Keratinocyte (primary cell): ENCODE measurements around the gene CD79A. TPM values are rescaled to one million over a fixed set of nuclear protein-coding genes. Genes with fewer than 3 reads are reported as not detected.

Source experiments
- DNase-seq: peaks from one replicate; pipeline ENCODE4 v3.0.0-alpha.2; 2011; ENCODE audit warnings: low read depth, missing footprints, low spot score
- FAIRE-seq: peaks from 2 replicates; lab custom pipeline; 2011; peaks lifted over from hg19 to GRCh38; lab: Jason Lieb, UNC
- H2AFZ ChIP-seq: 2 replicates; pipeline ENCODE4 v1.6.0; 2012; ENCODE audit warnings: low read length, control low read depth, inconsistent platforms; ENCODE audit not compliant: control insufficient read depth
- H3K27ac ChIP-seq: 2 replicates; pipeline ENCODE4 v1.5.1; 2011; ENCODE audit warnings: low read length; ENCODE audit not compliant: control insufficient read depth, insufficient read depth
- H3K27me3 ChIP-seq: 3 replicates; pipeline ENCODE4 v1.6.0; 2011; ENCODE audit warnings: low read length; ENCODE audit not compliant: control insufficient read depth, insufficient read depth; ENCODE audit errors: extremely low read depth
- H3K36me3 ChIP-seq, 2 experiments: 2 replicates in 1 of 2; 3 replicates in 1 of 2; pipeline ENCODE4 v1.5.1; 2011; ENCODE audit warnings: low read length in 2 of 2, mild to moderate bottlenecking in 1 of 2; ENCODE audit not compliant: control insufficient read depth in 2 of 2, insufficient read depth in 2 of 2; ENCODE audit errors: extremely low read depth in 1 of 2
- H3K4me1 ChIP-seq: 3 replicates; pipeline ENCODE4 v1.5.1; 2011; ENCODE audit warnings: low read length; ENCODE audit not compliant: control insufficient read depth, insufficient read depth; ENCODE audit errors: extremely low read depth
- H3K4me2 ChIP-seq: 3 replicates; pipeline ENCODE4 v1.6.0; 2011; ENCODE audit warnings: low read depth, low read length; ENCODE audit not compliant: control insufficient read depth, insufficient read depth; ENCODE audit errors: extremely low read depth
- H3K4me3 ChIP-seq, 3 experiments: fragments of 200-600 bp in 1 of 3; sonication (generic) in 1 of 3; 2 replicates in 2 of 3; 3 replicates in 1 of 3; pipeline ENCODE4 v1.5.1; 2011 to 2016; ENCODE audit warnings: low read length in 3 of 3, mild to moderate bottlenecking in 3 of 3, control low read depth in 2 of 3, inconsistent platforms in 1 of 3, low read depth in 1 of 3, mixed read lengths in 1 of 3, mixed run types in 1 of 3, moderate library complexity in 1 of 3; ENCODE audit not compliant: control insufficient read depth in 2 of 3, insufficient read depth in 2 of 3; ENCODE audit errors: extremely low read depth in 1 of 3
- H3K79me2 ChIP-seq: 2 replicates; pipeline ENCODE4 v1.6.0; 2012; ENCODE audit warnings: low read length; ENCODE audit not compliant: control insufficient read depth, insufficient read depth
- H3K9ac ChIP-seq: 3 replicates; pipeline ENCODE4 v1.6.0; 2011; ENCODE audit warnings: low read length; ENCODE audit not compliant: control insufficient read depth, insufficient read depth; ENCODE audit errors: extremely low read depth
- H3K9me1 ChIP-seq: 3 replicates; pipeline ENCODE4 v1.6.0; 2011; ENCODE audit warnings: low read length; ENCODE audit not compliant: control insufficient read depth, insufficient read depth; ENCODE audit errors: extremely low read depth
- H3K9me3 ChIP-seq: 2 replicates; pipeline ENCODE4 v1.5.1; 2012; ENCODE audit warnings: low read depth, low read length; ENCODE audit not compliant: control insufficient read depth
- H4K20me1 ChIP-seq: 3 replicates; pipeline ENCODE4 v1.6.0; 2011; ENCODE audit warnings: low read length; ENCODE audit not compliant: control insufficient read depth, insufficient read depth; ENCODE audit errors: extremely low read depth
- CTCF ChIP-seq, 3 experiments: IDR thresholded peaks in 1 of 3; conservative IDR thresholded peaks in 1 of 3; optimal IDR thresholded peaks in 1 of 3; 2 replicates in 2 of 3; 3 replicates in 1 of 3; pipeline versions ENCODE3 to v1.5.1; 2011; ENCODE audit warnings: low read length in 3 of 3, mild to moderate bottlenecking in 3 of 3, moderate library complexity in 2 of 3, control low read depth in 1 of 3, inconsistent platforms in 1 of 3; ENCODE audit not compliant: insufficient read depth in 2 of 3; ENCODE audit errors: extremely low read depth in 1 of 3
- EZH2 ChIP-seq: IDR thresholded peaks from one replicate; pipeline ENCODE4 v1.6.1; 2012; ENCODE audit warnings: inconsistent platforms, mild to moderate bottlenecking, low read length, moderate library complexity
- dilution Hi-C: fragments of 300-500 bp; cut with MboI; formaldehyde crosslinking; loops from one replicate; pipeline ENCODE4 v1.7.0; 2020; ENCODE audit warnings: low sequenced_read_pairs; ENCODE audit not compliant: extremely low pct_ligation_motif_present
- polyA plus RNA-seq, 5 experiments: library from polyadenylated mRNA; depleted of rRNA in 3 of 5; stranded (reverse) in 3 of 5; stranded (forward) in 1 of 5; unstranded in 1 of 5; fragments of >200 nt; gene quantifications; 1 replicate in 1 of 5; 2 replicates in 3 of 5; 3 replicates in 1 of 5; pipeline versions ENCODE4 v1.2.1 to v1.2.3, GENCODE V29; 2011 to 2012; ENCODE audit warnings: missing spikeins in 2 of 5, low read depth in 1 of 5, low replicate concordance in 1 of 5

Gene CD79A
- polyA plus RNA-seq, 1 donor (not counting 4 experiments of a cell fraction or from before 2014, with no cell fraction given): 0.07 TPM

- dilution Hi-C loops: no loop called here
Measured at GRCh38 chr19:41850381-41850780, 26.7 kb upstream of the CD79A start.

GRCh38 chr19:41851456-41851855 lies 25.6 kb upstream of the CD79A start:
- Histone ChIP-seq H3K36me3 (no peaks in the 10 kb centered on the region), H3K4me2 (no peak overlapping the region), H4K20me1 (no peaks in the 10 kb centered on the region), H3K9me1 (no peaks in the 10 kb centered on the region), H3K79me2 (no peaks in the 10 kb centered on the region), H3K27me3 (peaks cover 24% of the 10 kb centered on the region), H3K4me3 (no peak overlapping the region), H2AFZ (no peak overlapping the region), H3K27ac (no peak overlapping the region), H3K9ac (no peak overlapping the region), H3K9me3 (no peaks in the 10 kb centered on the region), H3K4me1 (no peaks in the 10 kb centered on the region)
- no peak for DNase-seq
- TF ChIP-seq EZH2 (no peak), CTCF (optimal IDR thresholded peaks at IDR 0.05 in 1 of 3, IDR thresholded peaks at IDR 0.05 in 1 of 3, conservative IDR thresholded peaks at IDR 0.05 in 1 of 3; ENCODE audit: extremely low read depth in 1 of 3, insufficient read depth in 2 of 3, low read length in 3 of 3) (no peak)
- FAIRE-seq: no peak
- dilution Hi-C loops: no loop called here

More at GRCh38 chr19:41850381-41850780, 26.7 kb upstream of the CD79A start:
- no peaks in the 10 kb centered on the region for H3K36me3 ChIP-seq
- H3K27me3 ChIP-seq: peaks cover 24% of the 10 kb centered on the region
- no peaks in the 10 kb centered on the region for H3K79me2 ChIP-seq
- H3K9me1 ChIP-seq: no peaks in the 10 kb centered on the region
- no peak overlapping the region for H3K27ac ChIP-seq
- H2AFZ ChIP-seq: no peak overlapping the region
- no peak for DNase-seq
- no peaks in the 10 kb centered on the region for H4K20me1 ChIP-seq
- no peak overlapping the region for H3K4me3 ChIP-seq
- H3K4me2 ChIP-seq: no peak overlapping the region
- no peak overlapping the region for H3K9ac ChIP-seq
- TF ChIP-seq EZH2 (no peak), CTCF (optimal IDR thresholded peaks at IDR 0.05 in 1 of 3, IDR thresholded peaks at IDR 0.05 in 1 of 3, conservative IDR thresholded peaks at IDR 0.05 in 1 of 3; ENCODE audit: extremely low read depth in 1 of 3, insufficient read depth in 2 of 3, low read length in 3 of 3) (no peak)
- no peaks in the 10 kb centered on the region for H3K4me1 ChIP-seq
- no peaks in the 10 kb centered on the region for H3K9me3 ChIP-seq
- FAIRE-seq: no peak
